Hematopoietic multipotent progenitor cell treated with erythropoietin and hydrocortisone succinate and interleukin-3 and kit ligand, for 15 days (in vitro differentiated cells): ENCODE data around the gene DAZAP1.

Experiments used
- DNase-seq: peaks from one replicate; pipeline ENCODE4 v3.0.0-alpha.2; 2015; ENCODE audit warnings: low spot score

DAZAP1 gene

GRCh38 chr19:1459479-1459878 lies 52.1 kb downstream of the DAZAP1 start:
- no peak for DNase-seq

GRCh38 chr19:1460033-1460995 lies 52.9 kb downstream of the DAZAP1 start:
- DNase-seq = no peak

DNA sequence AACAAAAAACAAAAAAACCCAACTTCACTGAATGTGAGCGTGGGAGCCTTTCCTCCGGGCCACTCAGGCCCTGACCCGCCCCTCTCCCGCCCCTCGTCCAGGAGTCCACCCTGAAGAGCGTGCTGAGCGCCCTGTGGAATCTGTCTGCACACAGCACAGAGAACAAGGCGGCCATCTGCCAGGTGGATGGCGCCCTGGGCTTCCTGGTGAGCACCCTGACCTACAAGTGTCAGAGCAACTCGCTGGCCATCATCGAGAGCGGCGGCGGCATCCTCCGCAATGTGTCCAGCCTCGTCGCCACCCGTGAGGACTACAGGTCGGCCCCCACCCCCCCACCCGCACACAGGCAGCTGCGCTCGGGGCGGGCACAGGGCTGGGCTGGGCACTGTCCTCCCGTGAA lies 54.5 kb downstream of the DAZAP1 start:
- no peak for DNase-seq

DNA sequence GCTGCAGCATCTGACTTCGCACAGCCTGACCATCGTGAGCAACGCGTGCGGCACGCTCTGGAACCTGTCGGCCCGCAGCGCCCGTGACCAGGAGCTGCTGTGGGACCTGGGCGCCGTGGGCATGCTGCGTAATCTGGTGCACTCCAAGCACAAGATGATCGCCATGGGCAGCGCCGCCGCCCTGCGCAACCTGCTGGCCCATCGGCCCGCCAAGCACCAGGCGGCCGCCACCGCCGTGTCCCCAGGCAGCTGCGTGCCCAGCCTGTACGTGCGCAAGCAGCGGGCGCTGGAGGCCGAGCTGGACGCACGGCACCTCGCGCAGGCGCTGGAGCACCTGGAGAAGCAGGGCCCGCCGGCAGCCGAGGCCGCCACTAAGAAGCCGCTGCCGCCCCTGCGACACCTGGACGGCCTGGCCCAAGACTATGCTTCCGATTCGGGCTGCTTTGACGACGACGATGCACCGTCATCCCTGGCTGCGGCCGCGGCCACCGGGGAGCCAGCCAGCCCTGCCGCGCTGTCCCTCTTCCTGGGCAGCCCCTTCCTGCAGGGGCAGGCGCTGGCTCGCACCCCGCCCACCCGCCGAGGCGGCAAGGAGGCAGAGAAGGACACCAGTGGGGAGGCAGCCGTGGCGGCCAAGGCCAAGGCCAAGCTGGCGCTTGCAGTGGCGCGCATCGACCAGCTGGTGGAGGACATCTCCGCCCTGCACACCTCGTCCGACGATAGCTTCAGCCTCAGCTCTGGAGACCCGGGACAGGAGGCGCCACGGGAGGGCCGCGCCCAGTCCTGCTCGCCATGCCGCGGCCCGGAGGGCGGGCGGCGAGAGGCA lies 58.0 kb downstream of the DAZAP1 start:
- DNase-seq = no peak

DNA sequence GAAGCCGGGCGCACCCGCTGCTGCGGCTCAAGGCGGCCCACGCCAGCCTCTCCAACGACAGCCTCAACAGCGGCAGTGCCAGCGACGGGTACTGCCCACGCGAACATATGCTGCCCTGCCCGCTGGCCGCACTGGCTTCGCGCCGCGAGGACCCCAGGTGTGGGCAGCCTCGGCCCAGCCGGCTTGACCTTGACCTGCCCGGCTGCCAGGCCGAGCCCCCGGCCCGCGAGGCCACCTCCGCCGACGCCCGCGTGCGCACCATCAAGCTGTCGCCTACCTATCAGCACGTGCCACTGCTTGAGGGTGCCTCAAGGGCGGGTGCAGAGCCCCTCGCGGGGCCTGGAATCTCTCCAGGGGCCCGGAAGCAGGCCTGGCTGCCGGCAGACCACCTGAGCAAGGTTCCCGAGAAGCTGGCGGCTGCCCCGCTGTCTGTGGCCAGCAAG lies 58.7 kb downstream of the DAZAP1 start:
- DNase-seq = no peak

DNA sequence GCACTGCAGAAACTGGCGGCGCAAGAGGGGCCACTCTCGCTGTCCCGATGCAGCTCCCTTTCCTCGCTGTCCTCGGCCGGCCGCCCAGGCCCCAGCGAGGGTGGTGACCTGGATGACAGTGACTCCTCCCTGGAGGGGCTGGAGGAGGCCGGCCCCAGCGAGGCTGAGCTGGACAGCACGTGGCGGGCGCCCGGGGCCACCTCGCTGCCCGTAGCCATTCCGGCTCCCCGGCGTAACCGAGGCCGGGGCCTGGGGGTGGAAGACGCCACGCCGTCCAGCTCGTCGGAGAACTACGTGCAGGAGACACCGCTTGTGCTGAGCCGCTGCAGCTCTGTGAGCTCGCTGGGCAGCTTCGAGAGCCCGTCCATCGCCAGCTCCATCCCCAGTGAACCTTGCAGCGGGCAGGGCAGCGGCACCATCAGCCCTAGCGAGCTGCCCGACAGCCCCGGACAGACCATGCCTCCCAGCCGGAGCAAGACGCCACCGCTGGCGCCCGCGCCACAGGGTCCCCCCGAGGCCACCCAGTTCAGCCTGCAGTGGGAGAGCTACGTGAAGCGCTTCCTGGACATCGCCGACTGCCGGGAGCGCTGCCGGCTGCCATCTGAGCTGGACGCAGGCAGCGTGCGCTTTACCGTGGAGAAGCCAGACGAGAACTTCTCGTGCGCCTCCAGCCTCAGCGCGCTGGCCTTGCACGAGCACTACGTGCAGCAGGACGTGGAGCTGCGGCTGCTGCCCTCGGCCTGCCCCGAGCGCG lies 59.3 kb downstream of the DAZAP1 start:
- no peak for DNase-seq

DNA sequence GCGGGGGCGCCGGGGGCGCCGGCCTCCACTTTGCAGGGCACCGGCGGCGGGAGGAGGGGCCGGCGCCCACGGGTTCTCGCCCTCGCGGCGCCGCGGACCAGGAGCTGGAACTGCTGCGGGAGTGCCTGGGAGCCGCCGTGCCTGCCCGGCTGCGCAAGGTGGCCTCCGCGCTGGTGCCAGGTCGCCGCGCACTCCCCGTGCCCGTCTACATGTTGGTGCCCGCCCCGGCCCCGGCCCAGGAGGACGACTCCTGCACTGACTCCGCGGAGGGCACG lies 59.8 kb downstream of the DAZAP1 start:
- DNase-seq = no peak

- DNase-seq = no peak
Measured at GRCh38 chr19:1467490-1468273, 60.3 kb downstream of the DAZAP1 start.

DNA sequence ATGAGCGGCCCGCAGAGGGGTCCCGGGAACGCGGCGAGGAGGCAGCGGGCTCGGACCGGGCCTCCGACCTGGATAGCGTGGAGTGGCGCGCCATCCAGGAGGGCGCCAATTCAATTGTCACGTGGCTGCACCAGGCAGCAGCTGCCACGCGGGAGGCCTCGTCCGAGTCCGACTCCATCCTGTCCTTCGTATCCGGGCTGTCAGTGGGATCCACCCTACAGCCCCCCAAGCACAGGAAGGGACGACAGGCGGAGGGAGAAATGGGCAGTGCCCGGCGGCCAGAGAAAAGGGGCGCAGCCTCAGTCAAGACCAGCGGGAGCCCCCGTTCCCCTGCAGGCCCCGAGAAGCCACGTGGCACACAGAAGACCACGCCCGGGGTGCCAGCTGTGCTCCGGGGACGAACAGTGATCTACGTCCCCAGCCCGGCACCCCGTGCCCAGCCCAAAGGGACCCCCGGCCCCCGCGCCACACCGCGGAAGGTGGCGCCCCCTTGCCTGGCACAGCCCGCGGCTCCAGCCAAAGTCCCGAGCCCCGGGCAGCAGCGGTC lies 61.0 kb downstream of the DAZAP1 start:
- DNase-seq = no peak

DNA sequence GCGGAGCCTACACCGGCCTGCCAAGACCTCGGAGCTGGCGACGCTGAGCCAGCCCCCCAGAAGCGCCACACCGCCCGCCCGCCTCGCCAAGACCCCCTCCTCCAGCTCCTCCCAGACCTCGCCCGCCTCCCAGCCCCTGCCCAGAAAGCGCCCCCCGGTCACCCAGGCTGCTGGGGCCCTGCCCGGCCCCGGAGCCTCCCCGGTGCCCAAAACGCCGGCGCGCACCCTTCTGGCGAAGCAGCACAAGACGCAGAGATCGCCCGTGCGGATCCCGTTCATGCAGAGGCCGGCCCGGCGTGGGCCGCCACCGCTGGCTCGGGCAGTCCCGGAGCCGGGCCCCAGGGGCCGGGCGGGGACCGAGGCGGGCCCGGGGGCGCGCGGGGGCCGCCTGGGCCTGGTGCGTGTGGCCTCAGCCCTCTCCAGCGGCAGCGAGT lies 61.5 kb downstream of the DAZAP1 start:
- DNase-seq = no peak

DNA sequence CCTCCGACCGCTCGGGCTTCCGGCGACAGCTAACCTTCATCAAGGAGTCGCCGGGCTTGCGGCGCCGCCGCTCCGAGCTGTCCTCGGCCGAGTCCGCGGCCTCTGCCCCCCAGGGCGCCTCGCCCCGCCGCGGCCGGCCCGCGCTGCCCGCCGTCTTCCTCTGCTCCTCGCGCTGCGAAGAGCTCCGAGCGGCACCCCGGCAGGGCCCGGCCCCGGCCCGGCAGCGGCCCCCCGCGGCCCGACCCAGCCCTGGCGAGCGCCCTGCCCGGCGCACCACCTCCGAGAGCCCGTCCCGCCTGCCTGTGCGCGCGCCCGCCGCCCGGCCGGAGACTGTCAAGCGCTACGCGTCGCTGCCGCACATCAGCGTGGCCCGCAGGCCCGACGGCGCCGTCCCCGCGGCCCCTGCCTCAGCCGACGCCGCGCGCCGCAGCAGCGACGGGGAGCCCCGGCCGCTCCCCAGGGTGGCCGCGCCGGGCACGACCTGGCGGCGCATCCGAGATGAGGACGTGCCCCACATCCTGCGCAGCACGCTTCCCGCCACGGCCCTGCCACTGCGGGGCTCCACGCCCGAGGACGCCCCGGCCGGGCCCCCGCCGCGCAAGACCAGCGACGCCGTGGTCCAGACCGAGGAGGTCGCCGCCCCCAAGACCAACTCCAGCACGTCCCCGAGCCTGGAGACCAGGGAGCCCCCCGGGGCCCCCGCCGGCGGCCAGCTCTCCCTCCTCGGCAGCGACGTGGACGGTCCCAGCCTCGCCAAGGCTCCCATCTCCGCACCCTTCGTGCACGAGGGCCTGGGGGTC lies 62.1 kb downstream of the DAZAP1 start:
- DNase-seq = no peak

DNA sequence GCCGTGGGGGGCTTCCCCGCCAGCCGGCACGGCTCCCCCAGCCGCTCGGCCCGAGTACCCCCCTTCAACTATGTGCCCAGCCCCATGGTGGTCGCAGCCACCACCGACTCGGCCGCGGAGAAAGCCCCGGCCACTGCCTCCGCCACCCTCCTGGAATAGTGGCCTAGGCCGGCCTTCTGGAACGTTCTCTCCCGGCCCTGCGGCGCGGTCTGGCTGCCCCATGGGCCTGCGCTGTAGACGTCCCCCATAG lies 62.6 kb downstream of the DAZAP1 start:
- DNase-seq = no peak

DNA sequence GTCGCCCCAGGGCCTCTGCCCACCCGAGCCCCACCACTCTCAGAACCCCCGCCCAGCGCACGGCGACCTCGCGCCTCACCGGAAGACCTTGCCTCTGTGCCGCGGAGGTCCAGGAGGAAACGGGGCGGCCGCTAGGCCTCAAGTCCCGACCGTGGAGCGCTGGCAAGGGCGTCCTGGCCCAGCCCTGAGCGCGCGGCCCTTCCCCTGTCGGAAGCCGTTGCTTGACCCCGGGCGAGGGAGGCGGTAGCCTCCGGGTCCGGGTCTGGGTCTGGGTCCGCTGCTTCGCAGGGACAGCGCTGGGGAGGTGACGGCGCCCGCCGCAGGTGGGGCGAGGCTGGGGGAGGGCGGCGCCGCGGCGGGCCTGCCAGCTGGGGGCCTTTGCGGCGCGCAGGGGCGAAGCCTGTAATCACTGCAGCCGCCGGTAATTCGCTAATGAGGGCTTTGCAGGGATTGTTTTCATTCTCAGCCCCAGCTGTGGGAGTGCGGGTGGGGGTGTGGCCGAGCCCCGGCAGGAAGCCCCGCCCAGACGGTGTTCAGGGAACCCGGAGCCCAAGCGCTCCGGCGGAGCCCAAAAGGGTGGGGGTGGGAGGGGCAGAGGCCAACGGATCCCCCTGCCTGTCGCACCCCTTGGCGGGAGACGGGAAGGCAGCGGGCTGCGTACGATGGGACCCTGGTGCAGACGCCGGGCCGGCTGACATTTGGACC lies 63.1 kb downstream of the DAZAP1 start:
- DNase-seq = no peak

- no peak for DNase-seq
Measured at GRCh38 chr19:1471010-1471514, 63.7 kb downstream of the DAZAP1 start.

GRCh38 chr19:1471515-1472160 lies 64.3 kb downstream of the DAZAP1 start:
- DNase-seq = no peak

DNA sequence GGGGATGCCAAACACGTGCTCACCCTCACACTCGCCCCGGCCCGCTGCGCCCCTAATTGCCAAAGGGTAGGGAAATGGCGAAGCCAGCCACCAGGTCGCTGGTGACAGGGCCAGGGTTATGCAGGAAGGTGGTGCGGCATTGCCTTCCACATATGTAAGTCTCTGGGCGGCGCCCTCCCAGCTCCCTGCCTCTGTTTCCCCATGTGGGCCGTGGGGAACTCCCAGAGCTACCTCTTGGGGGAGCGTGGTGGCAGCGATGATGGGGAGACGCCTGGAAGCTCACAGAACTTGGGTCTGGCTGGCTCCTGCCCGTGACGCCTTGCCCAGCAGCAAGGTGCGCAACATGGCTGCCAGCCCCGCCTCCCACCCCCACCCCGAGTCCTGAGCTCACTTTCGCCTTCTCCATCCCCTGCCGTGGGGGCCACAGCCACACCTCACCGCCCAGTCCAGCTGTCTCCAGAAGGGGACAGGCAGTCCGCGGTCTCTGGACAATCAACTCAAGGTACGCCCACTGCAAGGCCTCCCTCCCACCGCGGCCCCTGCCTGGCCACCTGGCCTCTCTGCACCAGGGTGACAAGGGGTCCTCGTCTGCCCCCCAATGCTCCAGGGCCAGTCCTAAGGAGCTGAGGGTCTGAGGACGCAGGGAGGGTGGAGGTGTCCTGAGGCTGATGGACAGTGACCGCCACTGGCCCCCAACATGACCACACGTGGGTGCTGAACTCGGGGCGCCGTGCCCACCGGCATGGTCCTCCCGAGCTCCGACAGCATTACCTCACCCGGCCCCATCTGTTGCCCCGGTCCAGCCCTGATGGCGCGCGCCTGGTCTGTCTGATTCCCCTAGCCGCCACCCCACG lies 65.1 kb downstream of the DAZAP1 start:
- no peak for DNase-seq

DNA sequence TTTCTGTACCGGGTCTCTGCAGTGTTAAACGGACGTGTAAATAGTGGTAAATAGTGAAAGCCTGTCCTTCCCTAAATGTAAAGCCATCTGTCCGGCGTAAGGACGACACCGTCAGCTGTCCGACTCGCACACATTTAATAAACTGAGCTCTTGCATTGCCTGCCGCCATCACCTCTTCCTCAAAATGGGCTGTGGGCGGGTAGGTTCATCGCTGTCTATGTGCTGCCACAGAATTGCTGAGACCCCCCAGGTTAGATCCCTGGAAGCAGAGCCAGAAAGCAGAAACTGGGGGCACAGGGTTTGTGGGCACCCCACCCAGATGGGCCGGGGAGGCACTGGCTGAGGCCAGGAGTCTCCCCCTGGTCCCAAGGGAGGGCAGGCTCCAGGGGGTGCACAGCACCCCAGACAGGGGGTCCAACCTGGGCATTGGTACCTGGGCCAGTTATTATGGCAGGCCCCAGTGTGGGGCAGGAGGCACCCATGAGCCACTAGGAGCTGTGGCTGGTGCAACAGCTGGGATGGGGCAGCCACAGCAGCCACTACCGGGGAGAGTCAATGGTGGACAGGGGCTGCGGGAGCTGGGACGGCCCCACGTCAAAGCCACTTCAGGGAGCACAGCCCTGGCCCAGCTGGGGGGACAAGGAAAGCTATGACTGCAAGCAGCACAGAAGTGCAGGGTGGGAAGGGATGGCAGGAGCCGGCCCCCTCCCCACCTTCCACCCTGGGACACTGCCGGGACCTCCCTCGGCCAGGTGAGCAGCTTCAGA lies 65.9 kb downstream of the DAZAP1 start:
- no peak for DNase-seq
